Measurements from ENCODE around the gene SAYSD1.

DNA sequence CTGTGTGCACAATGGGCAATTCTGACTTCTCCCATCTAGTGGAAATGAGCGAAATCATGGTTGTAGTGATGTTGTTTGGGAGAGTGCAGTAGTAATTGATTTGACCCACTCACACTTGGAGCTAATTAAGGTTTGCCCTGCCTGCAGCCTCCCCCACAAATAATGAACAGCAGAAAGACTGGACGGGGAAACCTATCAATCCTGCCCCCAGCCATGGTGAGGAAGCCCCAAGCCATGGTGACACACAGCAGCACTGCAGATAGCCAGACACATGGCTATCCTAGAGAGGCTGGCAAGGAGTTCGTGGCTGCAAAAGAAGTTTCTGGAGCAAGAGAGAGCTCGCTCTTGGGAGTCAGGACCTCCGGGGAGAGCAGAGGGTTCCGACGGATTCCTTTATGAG is 27.8 kb downstream of the SAYSD1 start:
- TF ChIP-seq, protein P1, sequence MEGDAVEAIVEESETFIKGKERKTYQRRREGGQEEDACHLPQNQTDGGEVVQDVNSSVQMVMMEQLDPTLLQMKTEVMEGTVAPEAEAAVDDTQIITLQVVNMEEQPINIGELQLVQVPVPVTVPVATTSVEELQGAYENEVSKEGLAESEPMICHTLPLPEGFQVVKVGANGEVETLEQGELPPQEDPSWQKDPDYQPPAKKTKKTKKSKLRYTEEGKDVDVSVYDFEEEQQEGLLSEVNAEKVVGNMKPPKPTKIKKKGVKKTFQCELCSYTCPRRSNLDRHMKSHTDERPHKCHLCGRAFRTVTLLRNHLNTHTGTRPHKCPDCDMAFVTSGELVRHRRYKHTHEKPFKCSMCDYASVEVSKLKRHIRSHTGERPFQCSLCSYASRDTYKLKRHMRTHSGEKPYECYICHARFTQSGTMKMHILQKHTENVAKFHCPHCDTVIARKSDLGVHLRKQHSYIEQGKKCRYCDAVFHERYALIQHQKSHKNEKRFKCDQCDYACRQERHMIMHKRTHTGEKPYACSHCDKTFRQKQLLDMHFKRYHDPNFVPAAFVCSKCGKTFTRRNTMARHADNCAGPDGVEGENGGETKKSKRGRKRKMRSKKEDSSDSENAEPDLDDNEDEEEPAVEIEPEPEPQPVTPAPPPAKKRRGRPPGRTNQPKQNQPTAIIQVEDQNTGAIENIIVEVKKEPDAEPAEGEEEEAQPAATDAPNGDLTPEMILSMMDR (conservative IDR thresholded peaks at IDR 0.05; ENCODE audit: low read depth in 2 of 2), result no peak
- TF ChIP-seq, protein P2, sequence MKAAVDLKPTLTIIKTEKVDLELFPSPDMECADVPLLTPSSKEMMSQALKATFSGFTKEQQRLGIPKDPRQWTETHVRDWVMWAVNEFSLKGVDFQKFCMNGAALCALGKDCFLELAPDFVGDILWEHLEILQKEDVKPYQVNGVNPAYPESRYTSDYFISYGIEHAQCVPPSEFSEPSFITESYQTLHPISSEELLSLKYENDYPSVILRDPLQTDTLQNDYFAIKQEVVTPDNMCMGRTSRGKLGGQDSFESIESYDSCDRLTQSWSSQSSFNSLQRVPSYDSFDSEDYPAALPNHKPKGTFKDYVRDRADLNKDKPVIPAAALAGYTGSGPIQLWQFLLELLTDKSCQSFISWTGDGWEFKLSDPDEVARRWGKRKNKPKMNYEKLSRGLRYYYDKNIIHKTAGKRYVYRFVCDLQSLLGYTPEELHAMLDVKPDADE (IDR thresholded peaks at IDR 0.05), result no peak
- no peak for TF ChIP-seq CREB1 (CRISPR knock-in tag; IDR thresholded peaks at IDR 0.05; ENCODE audit: low read depth)
- TF ChIP-seq, protein P3, sequence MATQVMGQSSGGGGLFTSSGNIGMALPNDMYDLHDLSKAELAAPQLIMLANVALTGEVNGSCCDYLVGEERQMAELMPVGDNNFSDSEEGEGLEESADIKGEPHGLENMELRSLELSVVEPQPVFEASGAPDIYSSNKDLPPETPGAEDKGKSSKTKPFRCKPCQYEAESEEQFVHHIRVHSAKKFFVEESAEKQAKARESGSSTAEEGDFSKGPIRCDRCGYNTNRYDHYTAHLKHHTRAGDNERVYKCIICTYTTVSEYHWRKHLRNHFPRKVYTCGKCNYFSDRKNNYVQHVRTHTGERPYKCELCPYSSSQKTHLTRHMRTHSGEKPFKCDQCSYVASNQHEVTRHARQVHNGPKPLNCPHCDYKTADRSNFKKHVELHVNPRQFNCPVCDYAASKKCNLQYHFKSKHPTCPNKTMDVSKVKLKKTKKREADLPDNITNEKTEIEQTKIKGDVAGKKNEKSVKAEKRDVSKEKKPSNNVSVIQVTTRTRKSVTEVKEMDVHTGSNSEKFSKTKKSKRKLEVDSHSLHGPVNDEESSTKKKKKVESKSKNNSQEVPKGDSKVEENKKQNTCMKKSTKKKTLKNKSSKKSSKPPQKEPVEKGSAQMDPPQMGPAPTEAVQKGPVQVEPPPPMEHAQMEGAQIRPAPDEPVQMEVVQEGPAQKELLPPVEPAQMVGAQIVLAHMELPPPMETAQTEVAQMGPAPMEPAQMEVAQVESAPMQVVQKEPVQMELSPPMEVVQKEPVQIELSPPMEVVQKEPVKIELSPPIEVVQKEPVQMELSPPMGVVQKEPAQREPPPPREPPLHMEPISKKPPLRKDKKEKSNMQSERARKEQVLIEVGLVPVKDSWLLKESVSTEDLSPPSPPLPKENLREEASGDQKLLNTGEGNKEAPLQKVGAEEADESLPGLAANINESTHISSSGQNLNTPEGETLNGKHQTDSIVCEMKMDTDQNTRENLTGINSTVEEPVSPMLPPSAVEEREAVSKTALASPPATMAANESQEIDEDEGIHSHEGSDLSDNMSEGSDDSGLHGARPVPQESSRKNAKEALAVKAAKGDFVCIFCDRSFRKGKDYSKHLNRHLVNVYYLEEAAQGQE (IDR thresholded peaks at IDR 0.05; ENCODE audit: unreplicated experiment), result no peak
- TF ChIP-seq STAT1 (IDR thresholded peaks at IDR 0.05; ENCODE audit: unreplicated experiment), result no peak
- no peak for TF ChIP-seq EZH2 (IDR thresholded peaks at IDR 0.05; ENCODE audit: low read depth, unreplicated experiment)
- TF ChIP-seq JUNB (IDR thresholded peaks at IDR 0.05; ENCODE audit: unreplicated experiment), result no peak
- TF ChIP-seq EZH2phosphoT487 (IDR thresholded peaks at IDR 0.05; ENCODE audit: unreplicated experiment), result no peak
